ENCODE measurements around the gene POLRMT.

The POLRMT gene

GRCh38 chr19:617551-618246 is 15.6 kb downstream of the POLRMT start:
- Histone ChIP-seq H3K27ac (ENCODE audit: low read depth, low read length) (no peak overlapping the region), H3K36me3 (ENCODE audit: control insufficient read depth, insufficient read depth, low read length) (peaks cover 12% of the 10 kb centered on the region), H3K27me3 (ENCODE audit: control insufficient read depth, insufficient read depth, low read length) (no peaks in the 10 kb centered on the region), H3K4me3 (ENCODE audit: low read length) (no peak overlapping the region), H3K4me1 (ENCODE audit: control insufficient read depth, insufficient read depth, low read length) (no peaks in the 10 kb centered on the region), H3K9ac (ENCODE audit: low read length) (no peak overlapping the region)

DNA sequence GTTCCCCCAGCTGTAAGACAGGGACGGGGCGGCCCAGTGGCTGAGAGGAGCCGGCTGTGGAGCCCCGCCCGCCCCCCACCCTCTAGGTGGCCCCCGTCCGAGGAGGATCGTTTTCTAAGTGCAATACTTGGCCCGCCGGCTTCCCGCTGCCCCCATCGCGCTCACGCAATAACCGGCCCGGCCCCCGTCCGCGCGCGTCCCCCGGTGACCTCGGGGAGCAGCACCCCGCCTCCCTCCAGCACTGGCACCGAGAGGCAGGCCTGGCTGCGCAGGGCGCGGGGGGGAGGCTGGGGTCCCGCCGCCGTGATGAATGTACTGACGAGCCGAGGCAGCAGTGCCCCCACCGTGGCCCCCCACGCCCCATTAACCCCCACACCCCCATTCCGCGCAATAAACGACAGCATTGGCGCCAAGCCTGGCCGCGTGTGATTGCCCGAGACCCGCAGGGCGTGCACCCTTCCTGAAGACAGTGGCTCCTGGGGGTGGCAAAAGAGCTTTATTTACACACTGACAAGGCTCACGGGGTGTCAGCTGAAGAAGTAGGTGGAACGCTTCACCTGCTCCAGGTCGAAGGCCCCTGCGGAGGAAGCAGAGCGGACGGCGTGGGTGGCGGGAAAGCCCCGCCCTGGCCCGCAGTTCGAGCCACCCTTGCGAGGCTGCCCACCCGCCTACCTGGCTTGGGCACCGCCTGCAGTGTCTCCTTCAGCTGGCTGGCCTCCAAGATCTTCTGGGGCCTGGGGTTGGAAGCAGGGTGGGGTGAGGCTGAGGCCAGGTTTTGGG is 16.4 kb downstream of the POLRMT start:
- Histone ChIP-seq H3K36me3 (ENCODE audit: control insufficient read depth, insufficient read depth, low read length) (peaks cover 12% of the 10 kb centered on the region), H3K4me3 (ENCODE audit: low read length) (no peak overlapping the region), H3K27me3 (ENCODE audit: control insufficient read depth, insufficient read depth, low read length) (no peaks in the 10 kb centered on the region), H3K27ac (ENCODE audit: low read depth, low read length) (no peak overlapping the region), H3K9ac (ENCODE audit: low read length) (no peak overlapping the region), H3K4me1 (ENCODE audit: control insufficient read depth, insufficient read depth, low read length) (no peaks in the 10 kb centered on the region)

- Histone ChIP-seq H3K9ac (ENCODE audit: low read length) (no peak overlapping the region), H3K27me3 (ENCODE audit: control insufficient read depth, insufficient read depth, low read length) (no peaks in the 10 kb centered on the region), H3K4me1 (ENCODE audit: control insufficient read depth, insufficient read depth, low read length) (no peaks in the 10 kb centered on the region), H3K4me3 (ENCODE audit: low read length) (no peak overlapping the region), H3K27ac (ENCODE audit: low read depth, low read length) (no peak overlapping the region), H3K36me3 (ENCODE audit: control insufficient read depth, insufficient read depth, low read length) (peaks cover 12% of the 10 kb centered on the region)
Observed at GRCh38 chr19:616062-616700, 17.2 kb downstream of the POLRMT start.

- peaks cover 12% of the 10 kb centered on the region for H3K36me3 ChIP-seq (ENCODE audit: control insufficient read depth, insufficient read depth, low read length)
- H3K27ac ChIP-seq (ENCODE audit: low read depth, low read length) = no peak overlapping the region
- no peaks in the 10 kb centered on the region for H3K4me1 ChIP-seq (ENCODE audit: control insufficient read depth, insufficient read depth, low read length)
- no peaks in the 10 kb centered on the region for H3K27me3 ChIP-seq (ENCODE audit: control insufficient read depth, insufficient read depth, low read length)
- H3K9ac ChIP-seq (ENCODE audit: low read length) = no peak overlapping the region
- no peak overlapping the region for H3K4me3 ChIP-seq (ENCODE audit: low read length)
Observed at GRCh38 chr19:615619-616018, 17.7 kb downstream of the POLRMT start.

DNA sequence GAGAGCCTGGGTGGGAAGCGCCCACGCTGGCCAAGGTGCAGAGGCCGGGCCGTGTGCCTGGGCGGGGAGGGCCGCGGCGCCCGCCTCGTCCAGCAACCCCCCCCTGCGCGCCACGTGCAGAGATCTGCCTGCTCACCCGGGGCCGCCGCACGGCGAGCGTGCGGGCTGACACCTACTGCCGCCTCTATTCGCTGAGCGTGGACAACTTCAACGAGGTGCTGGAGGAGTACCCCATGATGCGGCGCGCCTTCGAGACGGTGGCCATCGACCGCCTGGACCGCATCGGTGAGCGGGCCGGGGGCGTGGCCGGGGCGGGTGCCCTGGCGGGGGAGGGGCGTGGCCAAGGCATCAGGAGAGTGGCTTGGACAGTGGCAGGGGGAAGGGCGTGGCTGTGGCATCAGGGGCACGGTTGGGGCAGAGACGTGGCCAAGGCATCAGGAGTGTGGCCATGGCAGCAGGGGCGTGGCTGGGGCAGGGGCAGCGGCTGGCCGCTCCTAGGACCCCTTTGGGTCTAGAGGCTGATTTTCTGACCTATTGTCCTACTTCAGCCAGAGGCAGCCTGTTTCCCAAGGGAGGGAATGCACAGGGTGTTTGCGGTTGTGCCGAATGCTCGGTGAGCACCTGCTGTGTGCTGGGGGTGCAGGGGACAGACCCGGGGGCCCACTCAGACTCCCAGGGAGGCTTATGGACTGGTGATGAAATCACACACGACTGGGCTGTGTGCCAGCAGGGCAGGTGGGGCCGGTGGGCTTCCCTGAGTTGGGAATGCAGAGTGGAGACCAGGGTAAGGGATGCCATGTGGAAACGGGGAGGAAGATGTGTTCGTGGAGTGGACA is 19.4 kb downstream of the POLRMT start:
- Histone ChIP-seq H3K27me3 (ENCODE audit: control insufficient read depth, insufficient read depth, low read length) (no peaks in the 10 kb centered on the region), H3K27ac (ENCODE audit: low read depth, low read length) (no peak overlapping the region), H3K4me1 (ENCODE audit: control insufficient read depth, insufficient read depth, low read length) (no peaks in the 10 kb centered on the region), H3K36me3 (ENCODE audit: control insufficient read depth, insufficient read depth, low read length) (peaks cover 5% of the 10 kb centered on the region), H3K9ac (ENCODE audit: low read length) (no peak overlapping the region), H3K4me3 (ENCODE audit: low read length) (no peak overlapping the region)

- H3K27me3 ChIP-seq (ENCODE audit: control insufficient read depth, insufficient read depth, low read length) = no peaks in the 10 kb centered on the region
- no peaks in the 10 kb centered on the region for H3K36me3 ChIP-seq (ENCODE audit: control insufficient read depth, insufficient read depth, low read length)
- H3K4me3 ChIP-seq (ENCODE audit: low read length) = no peak overlapping the region
- no peaks in the 10 kb centered on the region for H3K4me1 ChIP-seq (ENCODE audit: control insufficient read depth, insufficient read depth, low read length)
- no peak overlapping the region for H3K9ac ChIP-seq (ENCODE audit: low read length)
- H3K27ac ChIP-seq (ENCODE audit: low read depth, low read length) = no peak overlapping the region
Observed at GRCh38 chr19:612941-613340, 20.4 kb downstream of the POLRMT start.

GRCh38 chr19:611481-611868 is 21.9 kb downstream of the POLRMT start:
- H3K36me3 ChIP-seq (ENCODE audit: control insufficient read depth, insufficient read depth, low read length) = no peaks in the 10 kb centered on the region
- H3K27me3 ChIP-seq (ENCODE audit: control insufficient read depth, insufficient read depth, low read length) = no peaks in the 10 kb centered on the region
- H3K4me1 ChIP-seq (ENCODE audit: control insufficient read depth, insufficient read depth, low read length) = no peaks in the 10 kb centered on the region
- H3K9ac ChIP-seq (ENCODE audit: low read length) = no peak overlapping the region
- no peak overlapping the region for H3K27ac ChIP-seq (ENCODE audit: low read depth, low read length)
- H3K4me3 ChIP-seq (ENCODE audit: low read length) = no peak overlapping the region

GRCh38 chr19:610801-611480 is 22.4 kb downstream of the POLRMT start:
- H3K9ac ChIP-seq (ENCODE audit: low read length) = no peak overlapping the region
- no peaks in the 10 kb centered on the region for H3K4me1 ChIP-seq (ENCODE audit: control insufficient read depth, insufficient read depth, low read length)
- H3K36me3 ChIP-seq (ENCODE audit: control insufficient read depth, insufficient read depth, low read length) = no peaks in the 10 kb centered on the region
- no peak overlapping the region for H3K27ac ChIP-seq (ENCODE audit: low read depth, low read length)
- H3K27me3 ChIP-seq (ENCODE audit: control insufficient read depth, insufficient read depth, low read length) = no peaks in the 10 kb centered on the region
- H3K4me3 ChIP-seq (ENCODE audit: low read length) = no peak overlapping the region

DNA sequence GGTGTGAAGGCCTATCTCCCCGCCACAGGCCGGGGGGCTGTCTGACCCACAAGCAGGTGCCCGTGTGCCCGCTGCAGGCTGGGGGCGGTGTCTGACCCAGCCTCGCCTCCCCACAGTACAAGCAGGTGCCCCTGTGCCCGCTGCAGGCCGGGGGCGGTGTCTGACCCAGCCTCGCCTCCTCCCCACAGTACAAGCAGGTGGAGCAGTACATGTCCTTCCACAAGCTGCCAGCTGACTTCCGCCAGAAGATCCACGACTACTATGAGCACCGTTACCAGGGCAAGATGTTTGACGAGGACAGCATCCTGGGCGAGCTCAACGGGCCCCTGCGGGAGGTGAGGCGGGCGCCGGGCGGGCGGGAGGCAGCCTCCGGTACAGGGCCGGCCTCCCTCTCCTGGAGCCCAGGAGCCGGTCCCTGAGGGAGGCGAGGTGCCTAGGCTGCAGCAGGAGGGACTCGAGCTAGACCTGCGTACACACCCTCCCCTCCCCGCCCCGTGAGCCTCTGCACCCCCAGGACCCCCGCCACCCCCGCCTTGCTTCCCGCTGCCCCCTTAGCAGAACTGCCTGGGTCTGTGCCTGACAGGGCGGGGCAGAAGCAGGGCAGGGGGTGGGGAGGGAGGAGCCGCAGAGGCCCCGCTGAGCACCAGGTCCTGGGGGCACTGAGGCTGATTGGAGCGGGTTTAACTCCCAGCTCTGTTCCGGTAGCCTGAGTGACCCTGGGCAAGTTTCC is 23.1 kb downstream of the POLRMT start:
- Histone ChIP-seq H3K36me3 (ENCODE audit: control insufficient read depth, insufficient read depth, low read length) (no peaks in the 10 kb centered on the region), H3K4me1 (ENCODE audit: control insufficient read depth, insufficient read depth, low read length) (no peaks in the 10 kb centered on the region), H3K9ac (ENCODE audit: low read length) (no peak overlapping the region), H3K27ac (ENCODE audit: low read depth, low read length) (no peak overlapping the region), H3K4me3 (ENCODE audit: low read length) (no peak overlapping the region), H3K27me3 (ENCODE audit: control insufficient read depth, insufficient read depth, low read length) (no peaks in the 10 kb centered on the region)

DNA sequence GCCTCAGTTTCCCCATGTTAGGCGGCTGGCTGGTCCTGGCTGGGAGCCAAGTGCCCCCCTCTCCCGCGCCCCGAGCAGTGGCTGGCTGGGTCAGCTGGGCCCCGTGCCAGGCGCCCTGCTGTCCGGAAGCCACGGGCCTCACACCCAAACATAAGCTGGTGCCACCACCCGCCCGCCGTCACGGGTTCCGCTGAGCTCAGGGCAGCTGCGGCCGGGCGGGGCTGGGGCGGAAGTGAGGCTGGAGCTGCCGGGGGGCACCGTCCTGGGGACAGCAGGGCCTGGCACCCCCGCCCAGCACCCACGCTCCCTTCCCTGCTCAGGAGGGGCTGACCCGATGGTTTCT is 24.4 kb downstream of the POLRMT start:
- H3K36me3 ChIP-seq (ENCODE audit: control insufficient read depth, insufficient read depth, low read length) = no peaks in the 10 kb centered on the region
- H3K27me3 ChIP-seq (ENCODE audit: control insufficient read depth, insufficient read depth, low read length) = no peaks in the 10 kb centered on the region
- H3K4me3 ChIP-seq (ENCODE audit: low read length) = no peak overlapping the region
- no peaks in the 10 kb centered on the region for H3K4me1 ChIP-seq (ENCODE audit: control insufficient read depth, insufficient read depth, low read length)
- no peak overlapping the region for H3K27ac ChIP-seq (ENCODE audit: low read depth, low read length)
- no peak overlapping the region for H3K9ac ChIP-seq (ENCODE audit: low read length)

DNA sequence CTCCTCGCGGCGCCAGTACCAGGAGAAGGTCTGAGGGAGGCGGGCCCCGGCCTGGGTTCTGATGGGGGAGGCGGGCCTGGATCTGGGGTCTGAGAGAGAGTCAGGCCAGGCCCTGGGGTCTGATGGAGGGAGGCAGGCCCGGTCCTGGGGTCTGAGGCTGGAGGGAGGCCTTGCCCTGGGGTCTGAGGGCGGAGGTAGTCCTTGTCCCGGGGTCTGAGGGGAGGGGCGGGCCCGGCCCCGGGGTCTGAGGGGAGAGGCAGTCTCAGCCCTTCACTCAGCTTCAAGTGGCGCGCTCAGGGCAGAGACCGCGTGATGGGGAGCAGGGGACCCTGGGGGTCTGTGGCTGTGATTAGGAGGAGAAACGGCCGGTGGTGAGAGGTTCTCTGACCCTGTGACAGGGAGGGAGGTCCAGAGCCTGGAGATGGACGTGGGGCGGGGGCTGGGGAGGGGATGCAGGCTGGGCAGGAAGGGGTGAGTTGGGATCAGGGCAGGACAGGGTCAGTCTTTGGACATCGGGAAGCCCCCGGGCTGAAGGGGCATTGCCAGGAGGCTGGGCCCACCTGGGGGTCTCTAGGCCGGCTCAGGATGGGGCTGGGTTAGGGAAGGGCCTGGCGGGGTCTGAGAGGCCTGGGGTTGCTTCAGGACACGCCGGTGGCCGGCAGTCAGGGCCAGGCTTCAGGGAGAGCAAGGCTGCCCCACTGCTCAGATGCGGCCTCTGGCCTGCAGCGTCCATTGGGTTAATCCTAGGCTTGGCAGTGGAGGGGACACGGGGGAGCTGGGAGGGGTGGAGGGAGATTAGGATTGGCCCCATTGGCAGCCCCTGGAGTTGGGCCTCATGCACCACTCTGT is 25.0 kb downstream of the POLRMT start:
- Histone ChIP-seq H3K36me3 (ENCODE audit: control insufficient read depth, insufficient read depth, low read length) (no peaks in the 10 kb centered on the region), H3K4me3 (ENCODE audit: low read length) (no peak overlapping the region), H3K27me3 (ENCODE audit: control insufficient read depth, insufficient read depth, low read length) (no peaks in the 10 kb centered on the region), H3K27ac (ENCODE audit: low read depth, low read length) (no peak overlapping the region), H3K4me1 (ENCODE audit: control insufficient read depth, insufficient read depth, low read length) (no peaks in the 10 kb centered on the region), H3K9ac (ENCODE audit: low read length) (no peak overlapping the region)

Data from rectal smooth muscle tissue (tissue), 1 donor.